Skeletal muscle cell (primary cell): ENCODE data around the gene ADCY1.
"Not testable (repeated sequence)": the region's sequence is repeated elsewhere in the genome, so short reads cannot be mapped to it uniquely, and the experiment has no call there.

Source experiments
- DNase-seq: peaks from one replicate; pipeline ENCODE4 v3.0.0-alpha.2; 2010; ENCODE audit warnings: low read depth
- H3K4me3 ChIP-seq: 2 replicates; pipeline ENCODE4 v1.5.1; 2011; ENCODE audit warnings: low read depth, mild to moderate bottlenecking, control low read depth, low read length, moderate library complexity

ADCY1 gene

DNA sequence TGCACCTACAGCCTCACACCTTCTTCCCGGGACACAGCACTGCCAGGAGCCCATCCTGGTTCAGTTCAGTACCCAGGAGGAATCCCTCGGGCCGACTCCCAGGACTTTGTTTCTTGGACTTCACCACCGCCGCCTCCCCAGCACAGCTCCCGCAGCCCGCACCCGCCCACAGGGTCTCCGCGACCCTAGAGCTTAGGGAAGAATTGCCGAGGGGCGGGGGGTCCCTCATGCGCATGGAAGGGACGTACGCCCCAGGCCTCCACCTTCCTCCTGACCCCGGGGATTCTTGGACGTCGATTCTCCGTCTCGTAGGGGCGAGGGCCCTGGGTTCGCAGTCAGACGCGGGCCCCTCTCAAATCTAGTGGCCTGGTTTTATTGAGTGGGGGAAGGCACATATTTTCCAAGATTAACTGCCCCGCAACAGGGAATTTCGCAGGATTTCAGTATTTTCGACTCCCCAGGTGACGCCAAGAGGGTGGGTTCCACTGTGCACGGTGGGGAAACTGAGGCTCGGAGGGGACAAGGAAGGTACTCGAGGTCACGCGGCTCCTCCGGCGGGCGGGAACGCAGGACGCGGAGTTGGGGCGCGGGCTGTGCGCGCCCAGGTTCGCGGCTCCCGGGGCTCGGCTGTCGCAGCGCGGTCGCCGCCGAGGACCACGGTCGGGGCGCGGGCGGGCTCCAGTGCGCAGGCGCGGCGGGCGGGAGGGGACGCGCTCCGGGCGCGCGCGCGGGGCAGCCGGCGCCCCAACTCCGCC lies at the start of gene ADCY1:
Gene ADCY1, plus strand, starts transcription at position 708 of the 755 bp plus-strand sequence. CDS start 176 bp downstream, outside the sequence.
- peak within 1 kb of the TSS; percentile 46 for H3K4me3 ChIP-seq
- no peak for DNase-seq

DNA sequence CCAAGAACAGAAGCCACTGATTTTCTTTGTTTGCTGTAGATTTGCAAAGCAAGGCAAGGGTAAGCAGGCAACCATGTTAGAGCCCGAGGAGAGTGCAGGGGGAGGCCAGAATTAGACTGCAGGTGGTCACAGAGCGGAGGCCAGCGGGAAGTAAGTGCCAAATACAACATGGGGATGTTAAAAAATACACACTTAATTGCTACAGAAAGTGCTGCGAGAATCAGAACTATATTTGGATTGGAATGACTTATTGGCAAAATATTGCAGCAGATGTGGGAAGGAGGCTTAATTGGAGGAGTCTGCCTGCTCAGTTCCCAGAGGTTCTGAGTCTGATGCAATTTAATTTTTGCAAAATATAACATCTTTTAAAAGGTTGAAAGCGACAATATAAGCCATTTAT lies 49.7 kb upstream of the ADCY1 start:
- no peak overlapping the region for H3K4me3 ChIP-seq
- no peak for DNase-seq

DNA sequence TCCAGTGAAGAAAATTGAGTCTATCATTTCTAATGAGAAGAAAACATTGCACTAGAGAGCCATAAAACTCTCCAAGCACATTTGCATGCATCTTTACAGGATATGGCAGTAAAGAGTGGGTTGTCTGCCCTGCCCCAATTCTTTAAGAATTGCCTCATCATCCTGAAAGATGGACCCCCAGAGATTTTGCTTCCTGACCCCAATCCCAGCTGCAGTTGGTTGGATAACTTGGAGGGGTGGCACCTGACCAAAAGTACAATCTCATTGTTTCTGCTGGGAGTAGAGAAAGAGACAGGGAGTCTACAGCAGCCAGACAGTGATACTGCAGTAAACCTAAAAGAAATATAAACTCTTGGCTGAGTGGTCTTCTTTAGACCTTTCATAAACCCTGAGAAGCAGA lies 49.1 kb upstream of the ADCY1 start:
- no peak for DNase-seq
- no peak overlapping the region for H3K4me3 ChIP-seq

DNA sequence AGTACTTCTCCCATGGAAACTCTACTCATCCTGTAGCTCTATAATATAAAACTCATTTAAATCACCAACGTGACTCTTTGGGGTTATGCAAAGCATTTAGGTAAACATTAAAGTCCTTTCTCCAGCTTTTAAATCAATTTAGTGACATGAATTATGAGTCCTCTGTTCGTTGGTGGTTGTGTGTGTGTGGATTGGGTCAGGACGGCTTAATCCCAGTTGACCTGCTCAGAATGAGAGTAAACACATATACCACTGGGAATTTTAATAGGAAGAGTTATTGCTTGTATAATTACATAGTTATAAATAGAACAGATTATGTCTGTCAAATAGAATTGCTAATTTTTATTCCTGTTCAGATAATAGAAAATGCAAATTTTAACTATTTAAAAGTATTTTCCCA lies 30.7 kb upstream of the ADCY1 start:
- no peak overlapping the region for H3K4me3 ChIP-seq

DNA sequence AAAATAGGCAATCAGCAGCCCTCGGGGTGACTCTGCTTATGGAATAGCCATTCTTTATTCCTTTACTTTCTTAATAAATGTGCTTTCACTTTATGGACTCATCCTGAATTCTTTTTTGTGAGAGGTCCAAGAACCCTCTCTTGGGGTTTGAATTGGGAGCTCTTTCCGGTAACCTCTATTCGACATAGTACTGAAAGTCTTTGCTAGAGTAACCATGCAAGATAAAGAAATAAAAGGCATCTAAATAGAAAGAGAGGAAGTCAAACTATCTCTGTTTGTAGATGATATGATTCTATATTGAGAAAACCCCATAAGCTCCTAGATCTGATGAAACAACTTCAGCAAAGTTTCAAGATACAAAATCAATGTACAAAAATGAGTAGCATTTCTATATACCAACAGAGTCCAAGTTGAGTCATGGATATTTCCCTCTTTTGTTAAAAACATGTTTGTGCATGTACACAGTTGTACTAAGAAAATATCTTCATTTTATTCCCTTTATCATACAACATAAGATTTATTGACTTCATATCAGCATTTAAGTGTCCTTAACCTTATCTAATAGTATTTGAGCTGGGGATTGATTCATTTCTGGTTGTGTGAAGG lies 29.0 kb upstream of the ADCY1 start:
- not testable (repeated sequence) for H3K4me3 ChIP-seq, DNase-seq

More for the DNA sequence above, 30.7 kb upstream of the ADCY1 start:
- DNase-seq: no peak

DNA sequence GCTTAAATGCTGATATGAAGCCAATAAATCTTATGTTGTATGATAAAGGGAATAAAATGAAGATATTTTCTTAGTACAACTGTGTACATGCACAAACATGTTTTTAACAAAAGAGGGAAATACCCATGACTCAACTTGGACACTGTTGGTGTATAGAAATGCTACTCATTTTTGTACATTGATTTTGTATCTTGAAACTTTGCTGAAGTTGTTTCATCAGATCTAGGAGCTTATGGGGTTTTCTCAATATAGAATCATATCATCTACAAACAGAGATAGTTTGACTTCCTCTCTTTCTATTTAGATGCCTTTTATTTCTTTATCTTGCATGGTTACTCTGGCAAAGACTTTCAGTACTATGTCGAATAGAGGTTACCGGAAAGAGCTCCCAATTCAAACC lies 25.3 kb upstream of the ADCY1 start:
- DNase-seq, H3K4me3 ChIP-seq: not testable (repeated sequence)

DNA sequence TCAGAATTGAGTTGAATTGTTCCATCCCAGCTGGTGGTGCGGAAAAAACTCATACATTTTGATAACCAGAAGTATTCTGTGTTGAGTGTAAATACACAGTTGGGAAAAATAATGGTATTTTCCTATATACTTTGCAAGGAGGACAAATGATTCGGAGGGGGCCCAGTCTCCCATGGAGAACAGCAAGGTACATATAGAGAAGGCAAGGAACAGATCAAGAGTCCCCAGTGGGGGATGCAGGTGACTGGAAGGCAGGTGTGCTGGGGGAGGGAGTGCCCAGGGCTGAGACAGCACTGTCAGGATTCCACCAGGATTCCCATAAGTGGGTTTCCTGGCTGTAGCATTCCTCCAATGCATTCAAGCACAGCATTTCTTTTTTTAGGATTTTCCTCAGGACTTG lies 10.8 kb upstream of the ADCY1 start:
- no peak for DNase-seq
- H3K4me3 ChIP-seq: no peak overlapping the region

DNA sequence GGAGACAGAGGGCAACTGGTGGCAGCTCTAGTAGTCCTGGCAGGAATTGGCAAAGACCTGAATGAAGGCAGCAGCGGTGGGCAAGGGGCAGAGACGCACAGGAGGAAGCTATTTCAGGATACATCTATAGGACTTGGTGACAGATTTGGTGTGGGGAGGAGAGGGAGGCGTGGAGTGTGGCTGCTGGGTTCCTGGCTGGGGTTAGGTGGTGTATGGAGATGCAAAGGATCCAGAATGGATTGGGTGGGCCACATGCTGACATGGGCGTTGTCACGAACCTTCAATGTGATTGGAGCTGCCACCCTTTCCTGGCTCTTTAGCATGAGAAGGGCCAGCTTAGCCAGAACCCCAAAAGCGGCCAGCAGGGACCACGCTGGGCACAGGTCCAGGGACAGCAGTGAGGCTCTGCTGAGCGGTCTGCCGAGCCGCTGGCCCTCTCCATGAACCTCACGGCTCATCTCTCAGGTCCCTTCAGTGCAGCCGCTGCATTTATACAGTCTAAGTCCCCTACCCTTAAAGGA lies 10.2 kb upstream of the ADCY1 start:
- DNase-seq: no peak
- H3K4me3 ChIP-seq: no peak overlapping the region

DNA sequence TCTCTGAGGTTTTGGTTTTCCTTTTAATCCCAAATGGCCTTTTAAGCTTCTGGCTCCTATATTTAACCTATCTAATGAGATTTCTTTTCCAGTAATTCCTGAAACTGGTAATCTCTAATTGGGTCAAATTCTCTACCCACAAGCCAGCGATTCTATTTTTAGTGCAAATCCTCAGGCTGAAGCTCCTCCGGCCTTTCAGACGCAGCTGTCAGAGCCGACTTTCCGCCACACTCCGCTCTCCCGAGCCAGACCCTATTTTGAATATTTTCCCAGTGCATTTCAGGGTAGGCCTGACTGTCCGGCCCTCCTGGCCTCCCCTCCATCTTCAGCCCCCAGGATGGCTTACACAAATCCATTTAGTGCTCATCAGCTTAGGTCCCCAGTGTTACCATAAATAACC lies 9.7 kb upstream of the ADCY1 start:
- no peak overlapping the region for H3K4me3 ChIP-seq
- DNase-seq: no peak

DNA sequence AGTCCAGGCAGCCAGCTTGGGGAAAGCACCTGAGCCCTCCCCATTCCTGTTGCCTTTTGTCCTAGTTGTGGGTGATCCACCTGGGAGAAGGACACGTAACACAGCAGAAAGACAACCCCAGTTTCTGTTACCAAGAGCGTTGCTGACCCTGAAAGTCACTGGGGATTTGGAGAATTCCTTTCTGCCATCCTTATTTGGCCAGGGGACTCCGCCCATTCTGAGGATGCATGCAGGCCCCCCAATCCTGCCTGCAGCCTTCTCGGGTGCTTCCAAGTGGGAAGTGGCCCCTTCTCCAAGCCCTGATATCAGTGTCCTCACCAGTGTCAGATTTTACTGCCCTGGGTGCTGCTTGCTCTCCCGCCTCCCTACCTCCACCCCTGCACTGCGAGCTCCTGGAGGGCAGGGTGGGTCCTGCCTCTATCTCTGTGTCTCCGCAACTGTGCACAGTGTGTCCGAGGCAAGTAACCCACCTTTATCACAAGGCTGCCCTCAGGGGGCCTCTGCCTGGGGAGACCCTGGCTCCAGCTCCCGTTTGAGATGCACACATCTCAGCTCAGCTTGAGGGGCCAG lies 9.2 kb upstream of the ADCY1 start:
- no peak for DNase-seq
- no peak overlapping the region for H3K4me3 ChIP-seq

DNA sequence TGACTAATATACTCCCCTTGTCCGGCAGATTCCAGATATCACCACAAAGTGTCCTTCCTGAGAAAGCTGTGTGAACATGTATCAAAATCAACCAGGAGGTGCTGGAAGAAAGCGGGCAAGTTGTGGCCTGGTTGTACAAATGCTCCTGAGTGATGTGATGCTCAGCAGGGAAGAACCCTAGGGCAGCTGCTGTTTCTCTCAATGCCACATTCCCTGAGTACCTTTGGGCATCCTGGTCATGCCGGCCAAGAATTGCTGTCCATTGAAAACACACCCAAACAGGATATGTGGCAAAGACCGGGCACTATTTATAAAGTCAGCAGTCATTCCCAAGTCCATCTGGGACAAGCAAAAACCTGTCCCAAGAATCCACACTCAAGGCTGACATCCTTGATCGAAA lies 7.8 kb upstream of the ADCY1 start:
- no peak for DNase-seq
- no peak overlapping the region for H3K4me3 ChIP-seq

DNA sequence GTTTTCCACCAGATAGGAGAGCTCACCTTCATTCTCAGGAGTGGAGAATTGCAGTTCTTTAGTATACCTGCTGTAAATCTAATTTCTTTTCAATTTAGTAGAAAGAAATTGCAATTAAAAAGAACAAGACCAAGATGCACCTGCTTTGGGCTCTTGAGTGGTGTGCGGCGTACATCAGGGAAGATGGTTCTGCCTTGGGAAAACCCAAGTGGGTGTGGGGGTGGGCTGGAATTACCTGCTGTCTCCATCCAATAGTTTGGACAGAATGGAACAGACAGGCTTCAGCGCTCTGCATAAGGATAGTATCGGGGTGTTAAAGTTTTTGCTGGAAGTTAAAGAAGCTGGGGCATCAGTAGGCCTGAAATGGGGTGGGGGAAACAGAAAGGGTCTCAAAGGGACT lies 7.2 kb upstream of the ADCY1 start:
- H3K4me3 ChIP-seq: no peak overlapping the region
- DNase-seq: no peak

DNA sequence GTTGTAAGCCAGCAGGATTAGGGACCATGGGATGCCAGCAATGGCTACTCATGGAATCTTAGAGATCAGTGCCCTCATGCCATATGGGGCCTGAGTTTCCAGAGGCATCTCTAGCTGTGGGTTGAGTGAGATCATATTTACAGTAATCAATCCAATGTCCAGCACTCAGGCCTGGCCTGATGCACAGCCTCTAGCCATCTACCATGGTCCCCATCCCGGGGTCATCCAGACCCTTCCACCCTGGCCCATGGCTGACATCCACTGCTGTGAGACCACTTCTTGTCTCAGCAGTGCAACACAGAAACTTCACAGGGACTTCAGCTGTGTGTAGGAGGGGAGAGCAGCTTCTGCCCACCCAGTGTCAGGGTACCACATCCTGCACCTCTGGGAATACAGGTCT lies 6.5 kb upstream of the ADCY1 start:
- no peak overlapping the region for H3K4me3 ChIP-seq
- no peak for DNase-seq

DNA sequence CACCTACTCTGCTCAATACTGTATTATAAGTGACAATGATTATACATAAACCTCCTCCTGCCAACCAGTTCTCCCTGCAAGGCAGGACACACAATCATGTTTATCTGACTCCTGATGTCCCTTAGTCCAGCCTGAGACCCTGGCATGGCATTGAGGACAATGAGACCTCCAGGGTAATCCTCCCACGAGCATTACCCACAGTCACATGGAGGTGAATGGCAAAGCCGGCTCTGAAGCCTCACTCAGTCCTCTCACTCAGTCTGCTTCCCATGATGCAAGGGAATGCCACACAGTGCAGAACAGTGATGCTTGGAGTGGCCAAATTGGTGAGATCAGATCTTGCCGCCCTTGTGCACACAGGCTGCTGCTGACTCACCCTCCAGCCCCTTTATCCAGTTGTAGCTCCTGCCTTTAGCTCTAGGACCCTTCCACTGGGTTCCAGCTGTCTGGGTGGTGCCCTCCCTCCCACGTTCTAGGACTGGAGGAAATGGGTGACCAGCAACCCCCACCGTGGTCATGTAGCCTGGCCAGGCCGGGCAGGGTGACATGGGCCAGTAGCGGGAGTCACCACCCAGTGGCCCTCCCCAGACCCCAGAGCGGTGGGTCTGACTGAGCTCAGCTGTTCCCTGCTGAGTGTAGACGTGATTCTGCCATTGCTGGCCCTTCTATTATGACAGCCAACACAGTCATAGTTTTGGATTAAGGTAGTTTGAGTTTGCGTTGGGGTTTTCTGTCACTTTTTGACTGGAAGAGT lies 5.5 kb upstream of the ADCY1 start:
- no peak for DNase-seq
- H3K4me3 ChIP-seq: no peak overlapping the region

DNA sequence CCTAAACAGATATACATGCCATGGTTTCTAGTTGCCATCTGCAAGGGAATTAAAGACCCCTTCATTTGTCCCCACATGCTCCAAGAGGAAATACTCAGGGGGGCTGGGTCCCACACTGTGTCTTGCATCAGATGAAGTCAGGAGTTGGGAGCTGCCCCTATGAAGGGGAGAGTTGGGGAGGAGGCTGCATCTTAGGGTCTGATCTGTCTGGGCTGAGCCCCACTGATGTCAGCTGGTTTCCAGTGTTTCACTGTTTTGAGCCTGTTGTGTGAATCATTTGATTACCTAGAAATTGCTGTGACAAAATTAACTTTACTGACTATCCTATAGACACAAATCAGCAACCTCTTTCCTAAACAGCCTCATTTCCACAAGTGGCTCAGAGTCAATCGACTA lies 4.9 kb upstream of the ADCY1 start:
- no peak overlapping the region for H3K4me3 ChIP-seq
- DNase-seq: no peak

DNA sequence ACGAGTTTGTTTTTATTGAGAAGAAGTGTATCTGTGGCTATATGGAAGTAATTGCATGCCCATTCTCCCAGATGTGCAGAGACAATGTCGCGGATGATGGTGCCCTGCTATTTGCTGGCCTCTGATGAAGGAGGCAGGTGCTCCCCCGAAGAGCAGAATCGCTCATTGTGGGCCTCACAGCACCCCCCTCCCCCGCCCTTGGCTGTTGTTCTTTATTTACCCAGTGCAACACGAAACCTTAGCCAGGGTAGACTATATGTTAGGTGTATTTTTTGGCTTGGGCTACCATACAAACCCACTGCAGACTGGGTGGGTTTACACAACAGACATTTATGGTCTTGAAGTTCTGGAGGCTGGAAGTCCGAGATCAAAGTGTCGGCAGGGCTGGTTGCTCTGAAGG lies 3.4 kb upstream of the ADCY1 start:
- no peak overlapping the region for H3K4me3 ChIP-seq
- no peak for DNase-seq

DNA sequence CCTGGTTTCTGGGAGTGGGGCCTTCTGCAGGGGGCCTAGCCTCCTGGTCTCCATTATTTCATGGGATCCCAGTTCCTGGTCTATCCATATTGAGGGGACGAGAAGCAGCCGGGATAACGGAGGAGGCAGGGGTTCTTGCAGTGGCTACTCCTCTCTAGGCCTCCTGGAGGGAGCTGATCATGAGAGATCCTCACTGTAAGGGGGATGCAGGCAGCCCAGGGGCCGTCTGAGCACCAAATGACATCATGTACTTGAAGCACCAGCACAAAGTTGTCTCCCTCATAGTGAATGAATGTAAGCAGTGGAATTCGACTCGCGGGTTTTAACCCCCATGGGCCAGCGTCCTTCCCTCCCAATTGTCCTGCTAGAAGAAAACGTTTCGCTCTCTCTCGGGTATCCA lies 964 bp upstream of the ADCY1 start:
- DNase-seq: no peak
- H3K4me3 ChIP-seq: no peak overlapping the region

DNA sequence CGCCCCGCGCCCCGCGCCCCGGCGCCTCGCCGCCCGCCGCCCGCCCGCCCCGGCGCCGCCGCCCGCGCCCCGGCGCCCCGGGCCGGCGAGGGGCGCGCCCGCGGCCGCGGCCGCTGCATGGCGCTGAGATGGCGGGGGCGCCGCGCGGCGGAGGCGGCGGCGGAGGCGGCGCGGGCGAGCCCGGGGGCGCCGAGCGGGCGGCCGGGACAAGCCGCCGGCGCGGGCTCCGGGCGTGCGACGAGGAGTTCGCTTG lies 174 bp downstream of the ADCY1 start:
- peak overlapping the region; percentile 46 for H3K4me3 ChIP-seq
- no peak for DNase-seq

DNA sequence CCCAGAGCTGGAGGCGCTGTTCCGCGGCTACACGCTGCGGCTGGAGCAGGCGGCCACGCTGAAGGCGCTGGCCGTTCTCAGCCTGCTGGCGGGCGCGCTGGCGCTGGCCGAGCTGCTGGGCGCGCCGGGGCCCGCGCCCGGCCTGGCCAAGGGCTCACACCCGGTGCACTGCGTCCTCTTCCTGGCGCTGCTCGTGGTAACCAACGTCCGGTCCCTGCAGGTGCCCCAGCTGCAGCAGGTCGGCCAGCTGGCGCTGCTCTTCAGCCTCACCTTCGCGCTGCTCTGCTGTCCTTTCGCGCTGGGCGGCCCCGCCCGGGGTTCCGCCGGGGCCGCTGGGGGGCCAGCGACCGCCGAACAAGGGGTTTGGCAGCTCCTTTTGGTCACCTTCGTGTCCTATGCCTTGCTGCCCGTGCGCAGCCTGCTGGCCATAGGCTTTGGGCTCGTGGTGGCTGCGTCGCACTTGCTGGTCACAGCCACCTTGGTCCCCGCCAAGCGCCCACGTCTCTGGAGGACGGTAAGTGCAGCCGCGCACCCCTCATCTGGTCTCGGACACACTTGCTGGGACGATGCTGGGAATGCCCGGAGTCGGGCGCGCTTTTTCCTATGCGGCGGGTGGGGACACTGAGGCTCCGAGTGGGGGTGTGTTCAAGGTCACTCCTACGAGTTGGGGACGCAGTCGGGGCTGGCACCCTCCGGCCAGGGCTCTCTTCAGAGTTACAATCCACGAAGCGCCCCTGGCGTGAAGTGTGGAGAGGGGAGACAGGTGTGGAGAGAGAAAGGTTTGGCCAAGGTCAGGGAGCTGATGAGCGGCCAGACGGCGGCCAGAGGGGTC lies 717 bp downstream of the ADCY1 start:
- peak overlapping the region; percentile 46 for H3K4me3 ChIP-seq
- DNase-seq: no peak
